Measurements from ENCODE around the gene NREP. TPM values are rescaled to one million over a fixed set of nuclear protein-coding genes. Genes with fewer than 3 reads are reported as not detected.
A peak's percentile ranks its signal among the peaks of the same experiment; 100 is the strongest.

The NREP gene
- total RNA-seq, 1 donor from 2014 or later: 460 TPM

DNA sequence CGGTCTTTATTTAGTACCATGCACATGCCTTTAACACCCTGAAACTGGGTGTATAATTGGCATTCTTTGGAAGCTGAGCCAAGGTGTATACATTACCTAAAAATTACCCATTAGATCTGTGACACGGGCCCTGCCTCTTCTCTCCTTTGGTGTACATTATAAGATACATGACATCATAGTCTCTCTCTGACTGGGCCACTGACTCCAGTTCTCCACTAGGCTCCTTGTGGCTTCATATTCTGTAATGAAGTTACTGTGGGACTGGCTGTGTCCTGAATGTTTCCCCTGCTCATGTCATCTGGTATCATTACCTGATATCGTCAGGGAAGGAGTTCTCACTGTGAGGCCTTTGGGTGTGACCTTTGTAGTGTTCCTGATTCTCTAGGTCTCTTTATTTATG, 65.5 kb downstream of the NREP start:
- TF ChIP-seq, protein P1, sequence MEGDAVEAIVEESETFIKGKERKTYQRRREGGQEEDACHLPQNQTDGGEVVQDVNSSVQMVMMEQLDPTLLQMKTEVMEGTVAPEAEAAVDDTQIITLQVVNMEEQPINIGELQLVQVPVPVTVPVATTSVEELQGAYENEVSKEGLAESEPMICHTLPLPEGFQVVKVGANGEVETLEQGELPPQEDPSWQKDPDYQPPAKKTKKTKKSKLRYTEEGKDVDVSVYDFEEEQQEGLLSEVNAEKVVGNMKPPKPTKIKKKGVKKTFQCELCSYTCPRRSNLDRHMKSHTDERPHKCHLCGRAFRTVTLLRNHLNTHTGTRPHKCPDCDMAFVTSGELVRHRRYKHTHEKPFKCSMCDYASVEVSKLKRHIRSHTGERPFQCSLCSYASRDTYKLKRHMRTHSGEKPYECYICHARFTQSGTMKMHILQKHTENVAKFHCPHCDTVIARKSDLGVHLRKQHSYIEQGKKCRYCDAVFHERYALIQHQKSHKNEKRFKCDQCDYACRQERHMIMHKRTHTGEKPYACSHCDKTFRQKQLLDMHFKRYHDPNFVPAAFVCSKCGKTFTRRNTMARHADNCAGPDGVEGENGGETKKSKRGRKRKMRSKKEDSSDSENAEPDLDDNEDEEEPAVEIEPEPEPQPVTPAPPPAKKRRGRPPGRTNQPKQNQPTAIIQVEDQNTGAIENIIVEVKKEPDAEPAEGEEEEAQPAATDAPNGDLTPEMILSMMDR (IDR thresholded peaks at IDR 0.05; ENCODE audit: unreplicated experiment): no peak
- Mint-ChIP-seq H3K4me1 (ENCODE audit: low read depth) (no peaks in the 10 kb centered on the region), H3K9me3 (ENCODE audit: low read depth) (no peaks in the 10 kb centered on the region), H3K27me3 (peaks cover 4% of the 10 kb centered on the region), H3K36me3 (ENCODE audit: insufficient read depth) (no peaks in the 10 kb centered on the region), H3K27ac (no peak overlapping the region), H3K4me3 (ENCODE audit: low read depth) (no peak overlapping the region)
- DNase-seq (ENCODE audit: low spot score, unreplicated experiment): no peak

GRCh38 chr5:111689357-111689935, 67.5 kb downstream of the NREP start:
- H3K4me3 Mint-ChIP-seq (ENCODE audit: low read depth): no peak overlapping the region
- no peaks in the 10 kb centered on the region for H3K36me3 Mint-ChIP-seq (ENCODE audit: insufficient read depth)
- peaks cover 4% of the 10 kb centered on the region for H3K27me3 Mint-ChIP-seq
- no peaks in the 10 kb centered on the region for H3K9me3 Mint-ChIP-seq (ENCODE audit: low read depth)
- TF ChIP-seq, protein P1 (IDR thresholded peaks at IDR 0.05; ENCODE audit: unreplicated experiment): no peak
- H3K27ac Mint-ChIP-seq: peak overlapping the region; percentile 29
- no peaks in the 10 kb centered on the region for H3K4me1 Mint-ChIP-seq (ENCODE audit: low read depth)
- DNase-seq (ENCODE audit: low spot score, unreplicated experiment): no peak

DNA sequence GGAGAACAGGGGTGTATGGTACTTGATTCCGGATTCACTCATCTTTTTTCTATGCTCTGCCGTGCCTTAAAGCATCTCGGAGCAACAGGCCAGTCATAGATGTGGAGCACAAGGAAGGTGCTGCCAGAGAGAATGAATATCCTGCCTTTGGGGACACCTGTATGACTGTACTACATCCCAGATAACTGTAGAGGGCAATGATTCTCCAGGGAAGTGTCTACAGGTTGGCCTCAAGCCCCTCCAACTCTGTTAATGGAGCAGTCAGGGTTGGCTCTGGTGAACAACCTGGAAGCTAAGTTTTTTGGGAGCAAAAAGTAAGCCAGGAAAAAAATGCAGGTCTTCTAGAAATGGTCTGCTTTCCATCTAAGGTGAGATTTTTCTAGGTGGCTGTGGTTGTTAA, 71.0 kb downstream of the NREP start:
- TF ChIP-seq, protein P1 (IDR thresholded peaks at IDR 0.05; ENCODE audit: unreplicated experiment): peak; percentile 24
- Mint-ChIP-seq H3K4me3 (ENCODE audit: low read depth) (no peak overlapping the region), H3K9me3 (ENCODE audit: low read depth) (no peaks in the 10 kb centered on the region), H3K36me3 (ENCODE audit: insufficient read depth) (no peaks in the 10 kb centered on the region), H3K4me1 (ENCODE audit: low read depth) (peaks cover 5% of the 10 kb centered on the region), H3K27ac (no peak overlapping the region), H3K27me3 (peaks cover 4% of the 10 kb centered on the region)
- DNase-seq (ENCODE audit: low spot score, unreplicated experiment): no peak

DNA sequence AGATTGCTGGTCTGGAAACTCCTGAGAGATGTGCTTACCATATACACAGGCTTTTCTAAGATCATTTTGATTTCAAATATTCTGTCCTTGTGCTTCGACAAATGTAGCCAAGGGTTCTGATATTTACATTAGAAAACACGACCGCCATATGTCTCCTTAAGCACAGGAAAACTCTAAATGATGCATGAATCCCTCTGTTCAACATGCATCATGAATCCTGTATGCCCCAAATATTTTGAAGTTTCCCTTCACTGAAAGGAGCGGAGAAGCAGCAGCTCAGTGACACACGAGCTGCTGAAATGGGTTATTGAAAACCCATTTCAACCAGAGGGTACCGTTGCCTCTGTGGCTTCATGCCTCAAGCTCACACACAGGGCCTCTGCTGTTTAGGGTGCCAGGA, 74.4 kb downstream of the NREP start:
- no peak for DNase-seq (ENCODE audit: low spot score, unreplicated experiment)
- peaks cover 10% of the 10 kb centered on the region for H3K4me1 Mint-ChIP-seq (ENCODE audit: low read depth)
- H3K36me3 Mint-ChIP-seq (ENCODE audit: insufficient read depth): no peaks in the 10 kb centered on the region
- no peak overlapping the region for H3K4me3 Mint-ChIP-seq (ENCODE audit: low read depth)
- no peaks in the 10 kb centered on the region for H3K9me3 Mint-ChIP-seq (ENCODE audit: low read depth)
- H3K27me3 Mint-ChIP-seq: peaks cover 9% of the 10 kb centered on the region
- H3K27ac Mint-ChIP-seq: no peak overlapping the region
- TF ChIP-seq, protein P1 (IDR thresholded peaks at IDR 0.05; ENCODE audit: unreplicated experiment): no peak

GRCh38 chr5:111682121-111682520, 74.9 kb downstream of the NREP start:
- TF ChIP-seq, protein P1 (IDR thresholded peaks at IDR 0.05; ENCODE audit: unreplicated experiment): no peak
- Mint-ChIP-seq H3K27me3 (peaks cover 9% of the 10 kb centered on the region), H3K36me3 (ENCODE audit: insufficient read depth) (no peaks in the 10 kb centered on the region), H3K4me1 (ENCODE audit: low read depth) (peaks cover 10% of the 10 kb centered on the region), H3K9me3 (ENCODE audit: low read depth) (no peaks in the 10 kb centered on the region), H3K4me3 (ENCODE audit: low read depth) (no peak overlapping the region), H3K27ac (no peak overlapping the region)
- DNase-seq (ENCODE audit: low spot score, unreplicated experiment): no peak
